Panc1 (cell line): ENCODE results near the gene SERTAD3. TPM values are rescaled to one million over a fixed set of nuclear protein-coding genes. Genes with fewer than 3 reads are reported as not detected.

Experiments
- ATAC-seq: fragments of 200-7000 bp; cut with Tn5 transposase; 2 replicates; pipeline ENCODE4 v1.9.1; 2020; ENCODE audit warnings: mild to moderate bottlenecking, moderate library complexity
- BruUV-seq: library from RNA; stranded (reverse); fragments of 400-500 nt; replicated peaks from 2 replicates; lab custom pipeline; 2021; lab: Mats Ljungman, UMichigan
- CTCF ChIA-PET: fragments of 300-600 bp; sonication (Branson Sonifier 250); formaldehyde crosslinking; loops from one replicate; lab custom pipeline; 2022; ENCODE audit warnings: antibody characterized with exemption; lab: Charles Lee
- POLR2A ChIA-PET: fragments of 300-600 bp; sonication (Branson Sonifier 250); formaldehyde crosslinking; loops from one replicate; lab custom pipeline; 2022; ENCODE audit warnings: antibody characterized with exemption; lab: Charles Lee
- DNase-seq: peaks from one replicate; pipeline ENCODE4 v3.0.0-alpha.2; 2010; ENCODE audit warnings: low read depth, low spot score
- H3K27ac ChIP-seq: 2 replicates; pipeline ENCODE4 v1.5.1; 2011; ENCODE audit warnings: mild to moderate bottlenecking, low read length, inconsistent platforms
- H3K27me3 ChIP-seq: fragments of 200-500 bp; sonication (Bioruptor generic); 2 replicates; pipeline ENCODE4 v1.6.0; 2014; ENCODE audit warnings: low read length, inconsistent platforms; ENCODE audit not compliant: control insufficient read depth, insufficient read depth
- H3K36me3 ChIP-seq: fragments of 200-500 bp; sonication (Bioruptor generic); 2 replicates; pipeline ENCODE4 v1.5.1; 2014; ENCODE audit warnings: inconsistent platforms, mild to moderate bottlenecking, low read length, moderate library complexity; ENCODE audit not compliant: control insufficient read depth, insufficient read depth
- H3K4me1 ChIP-seq: 2 replicates; pipeline ENCODE4 v1.5.1; 2011; ENCODE audit warnings: inconsistent platforms, mild to moderate bottlenecking, low read length, moderate library complexity; ENCODE audit not compliant: control insufficient read depth, insufficient read depth
- H3K4me3 ChIP-seq, 2 experiments: 2 replicates each; pipeline ENCODE4 v1.5.1; 2011 to 2012; ENCODE audit warnings: low read depth in 2 of 2, low read length in 2 of 2, mild to moderate bottlenecking in 2 of 2, inconsistent platforms in 1 of 2, moderate library complexity in 1 of 2
- H3K9me3 ChIP-seq: fragments of 200-500 bp; sonication (Bioruptor generic); 2 replicates; pipeline ENCODE4 v1.5.1; 2014; ENCODE audit warnings: low read depth, mild to moderate bottlenecking, inconsistent platforms, low read length, moderate library complexity; ENCODE audit not compliant: control insufficient read depth, insufficient read depth
- CTCF ChIP-seq: fragments of 450-650 bp; IDR thresholded peaks from 2 replicates; pipeline ENCODE4 v1.5.1; 2017; ENCODE audit warnings: mild to moderate bottlenecking
- POLR2AphosphoS5 ChIP-seq: IDR thresholded peaks from 2 replicates; pipeline ENCODE4 v1.6.1; 2012; ENCODE audit warnings: mild to moderate bottlenecking, low read depth, low read length, moderate library complexity
- REST ChIP-seq, 2 experiments: IDR thresholded peaks; 2 replicates each; pipeline ENCODE4 v1.6.1; 2011 to 2012; ENCODE audit warnings: low read depth in 2 of 2, control low read depth in 1 of 2, low read length in 1 of 2, mild to moderate bottlenecking in 1 of 2, moderate library complexity in 1 of 2; ENCODE audit not compliant: insufficient read depth in 1 of 2
- SIN3A ChIP-seq: IDR thresholded peaks from 2 replicates; pipeline ENCODE4 v1.6.1; 2012; ENCODE audit warnings: low read depth, mild to moderate bottlenecking, low read length, moderate library complexity, borderline replicate concordance; ENCODE audit not compliant: insufficient read depth
- TCF7L2 ChIP-seq: IDR thresholded peaks from 2 replicates; pipeline ENCODE4 v1.6.1; 2011; ENCODE audit warnings: mild to moderate bottlenecking, low read depth, low read length, inconsistent platforms
- in situ Hi-C: cut with HindIII; loops from 2 replicates; pipeline ENCODE4 v1.10.0; 2016; ENCODE audit warnings: low sequenced_read_pairs, low pct_unique_long_range_greater_than_20kb
- intact Hi-C: fragments of 100-400 bp; cut with micrococcal nuclease; formaldehyde crosslinking; loops from one replicate; pipeline ENCODE4 v1.10.0; 2022; ENCODE audit not compliant: unreplicated experiment
- total RNA-seq: library from RNA; stranded (reverse); gene quantifications from one replicate; pipeline ENCODE4 v1.2.1, GENCODE V29; 2021; ENCODE audit not compliant: unreplicated experiment

The SERTAD3 gene
- total RNA-seq, 1 experiment from 2014 or later = 35.7 TPM

- in situ Hi-C loops (no loop called here), intact Hi-C loops (no loop called here)
- TF ChIP-seq POLR2AphosphoS5 (no peak), TCF7L2 (no peak), SIN3A (no peak; the same call in 1 of the 2 replicates), CTCF (no peak), REST (IDR thresholded peaks at IDR 0.05; ENCODE audit: insufficient read depth in 1 of 2, low read depth in 2 of 2, low read length in 1 of 2) (no peak)
- no TSS peak for BruUV-seq
- H3K36me3 ChIP-seq = no peaks in the 10 kb centered on the region; the same call in 1 of the 2 replicates
- H3K4me3 ChIP-seq = peak within 1 kb of the TSS; percentile 68 to 82
- no peaks in the 10 kb centered on the region for H3K27me3 ChIP-seq
- ATAC-seq = peak; percentile 96
- ChIA-PET CTCF (interaction anchor here (0.5 kb wide), 1 partner anchor 33 kb away, joined by 5 read pairs; no protein-coding TSS in a partner anchor), POLR2A (interaction anchor here (0.5 kb wide), 2 partner anchors 185 to 1831 kb away, joined by 3 read pairs; no protein-coding TSS in a partner anchor)
- DNase-seq = peak; percentile 92
- H3K27ac ChIP-seq = peak within 1 kb of the TSS; percentile 82
- H3K4me1 ChIP-seq = peaks cover 10% of the 10 kb centered on the region; the same call in 1 of the 2 replicates
- no peaks in the 10 kb centered on the region for H3K9me3 ChIP-seq
Measured at GRCh38 chr19:40465557-40466218, 21.6 kb upstream of the SERTAD3 start, which contains the start of gene BLVRB. Gene BLVRB (minus strand): TSS chr19:40465745. CDS start chr19:40465688, 57 bp downstream.

- peak overlapping the region; percentile 68 to 82 for H3K4me3 ChIP-seq
- CTCF ChIA-PET = interaction anchor here (0.5 to 1.5 kb wide), 4 partner anchors 32 to 170 kb away, joined by 3 to 10 read pairs (median 4); no protein-coding TSS in a partner anchor
- H3K9me3 ChIP-seq = no peaks in the 10 kb centered on the region
- intact Hi-C loops (no loop called here), in situ Hi-C loops (no loop called here)
- TF ChIP-seq TCF7L2 (no peak), CTCF (no peak), SIN3A (no peak), REST (IDR thresholded peaks at IDR 0.05; ENCODE audit: insufficient read depth in 1 of 2, low read depth in 2 of 2, low read length in 1 of 2) (no peak), POLR2AphosphoS5 (no peak)
- H3K27me3 ChIP-seq = no peaks in the 10 kb centered on the region
- POLR2A ChIA-PET = interaction anchor here (0.5 to 0.6 kb wide), 3 partner anchors 48 to 1830 kb away, joined by 3 read pairs; no protein-coding TSS in a partner anchor
- peak; percentile 28 for ATAC-seq
- no peaks in the 10 kb centered on the region; the same call in 1 of the 2 replicates for H3K36me3 ChIP-seq
- no peak for DNase-seq
- no TSS peak for BruUV-seq
- H3K4me1 ChIP-seq = peaks cover 10% of the 10 kb centered on the region; the same call in 1 of the 2 replicates
- H3K27ac ChIP-seq = peak overlapping the region; percentile 82
Measured at GRCh38 chr19:40465025-40465556, 21.0 kb upstream of the SERTAD3 start.
